H9 (cell line): ENCODE results near the gene GCNT3. TPM values are rescaled to one million over a fixed set of nuclear protein-coding genes. Genes with fewer than 3 reads are reported as not detected.

ENCODE experiments used
- DNase-seq: peaks from one replicate; pipeline ENCODE4 v3.0.0-alpha.2; 2017
- H2AFZ ChIP-seq: one replicate; pipeline ENCODE4 v1.6.1; 2013; ENCODE audit warnings: mild to moderate bottlenecking, low read length, control low read depth, moderate library complexity
- H2AK5ac ChIP-seq: 2 replicates; pipeline ENCODE4 v1.6.1; 2013; ENCODE audit warnings: low read length, control low read depth, mixed read lengths; ENCODE audit not compliant: insufficient read length
- H2BK120ac ChIP-seq: one replicate; pipeline ENCODE4 v1.6.1; 2013; ENCODE audit warnings: low read depth, mild to moderate bottlenecking, low read length, control low read depth, inconsistent platforms; ENCODE audit not compliant: poor library complexity, severe bottlenecking
- H2BK12ac ChIP-seq: 2 replicates; pipeline ENCODE4 v1.6.1; 2013; ENCODE audit warnings: low read length, control low read depth, mixed read lengths, low read depth; ENCODE audit not compliant: insufficient read length
- H2BK15ac ChIP-seq: 2 replicates; pipeline ENCODE4 v1.6.1; 2013; ENCODE audit warnings: low read depth, low read length, control low read depth
- H2BK20ac ChIP-seq: one replicate; pipeline ENCODE4 v1.6.1; 2013; ENCODE audit warnings: low read depth, mild to moderate bottlenecking, low read length, control low read depth, inconsistent platforms; ENCODE audit not compliant: poor library complexity, severe bottlenecking
- H2BK5ac ChIP-seq: 2 replicates; pipeline ENCODE4 v1.6.1; 2013; ENCODE audit warnings: low read length, control low read depth, mixed read lengths; ENCODE audit not compliant: insufficient read length
- H3K14ac ChIP-seq: 2 replicates; pipeline ENCODE4 v1.6.1; 2013; ENCODE audit warnings: low read length, control low read depth; ENCODE audit not compliant: insufficient read depth
- H3K18ac ChIP-seq: 2 replicates; pipeline ENCODE4 v1.6.1; 2013; ENCODE audit warnings: low read depth, mild to moderate bottlenecking, mixed read lengths, low read length, control low read depth; ENCODE audit not compliant: insufficient read length
- H3K23ac ChIP-seq: 2 replicates; pipeline ENCODE4 v1.6.1; 2013; ENCODE audit warnings: low read length, control low read depth, mixed read lengths, low read depth; ENCODE audit not compliant: insufficient read length
- H3K23me2 ChIP-seq: 2 replicates; pipeline ENCODE4 v1.6.1; 2013; ENCODE audit warnings: low read depth, mild to moderate bottlenecking, mixed read lengths, low read length, control low read depth; ENCODE audit not compliant: insufficient read length, poor library complexity, severe bottlenecking
- H3K27ac ChIP-seq: 2 replicates; pipeline ENCODE4 v1.5.1; 2013; ENCODE audit warnings: low read length, control low read depth, mixed read lengths, low read depth; ENCODE audit not compliant: insufficient read length
- H3K27me3 ChIP-seq: 2 replicates; pipeline ENCODE4 v1.6.1; 2013; ENCODE audit warnings: low read length, control low read depth, inconsistent platforms; ENCODE audit not compliant: insufficient read depth
- H3K4ac ChIP-seq: 2 replicates; pipeline ENCODE4 v1.6.1; 2013; ENCODE audit warnings: low read depth, mild to moderate bottlenecking, control low read depth, inconsistent platforms, low read length, moderate library complexity
- H3K4me1 ChIP-seq: 2 replicates; pipeline ENCODE4 v1.6.1; 2013; ENCODE audit warnings: low read length, control low read depth, inconsistent platforms; ENCODE audit not compliant: insufficient read depth
- H3K4me2 ChIP-seq: 2 replicates; pipeline ENCODE4 v1.6.1; 2013; ENCODE audit warnings: low read length, control low read depth, mixed read lengths; ENCODE audit not compliant: insufficient read length, insufficient read depth
- H3K56ac ChIP-seq: 2 replicates; pipeline ENCODE4 v1.6.1; 2013; ENCODE audit warnings: low read depth, mild to moderate bottlenecking, mixed read lengths, low read length, control low read depth; ENCODE audit not compliant: insufficient read length
- H3K79me1 ChIP-seq: 2 replicates; pipeline ENCODE4 v1.6.1; 2013; ENCODE audit warnings: low read depth, mild to moderate bottlenecking, moderate library complexity, low read length, control low read depth, inconsistent platforms; ENCODE audit not compliant: insufficient read depth, poor library complexity, severe bottlenecking
- H3K79me2 ChIP-seq: 2 replicates; pipeline ENCODE4 v1.6.1; 2013; ENCODE audit warnings: low read length, control low read depth, inconsistent platforms; ENCODE audit not compliant: insufficient read depth
- H3K9ac ChIP-seq: 2 replicates; pipeline ENCODE4 v1.6.1; 2013; ENCODE audit warnings: low read length, control low read depth, mixed read lengths; ENCODE audit not compliant: insufficient read length; ENCODE audit errors: extremely low read depth
- H3K9me3 ChIP-seq: one replicate; pipeline ENCODE4 v1.6.1; 2013; ENCODE audit warnings: low read depth, low read length, inconsistent platforms; ENCODE audit not compliant: control insufficient read depth
- H3T11ph ChIP-seq: one replicate; pipeline ENCODE4 v1.6.1; 2013; ENCODE audit warnings: mild to moderate bottlenecking, low read length, control low read depth, inconsistent platforms
- H4K20me1 ChIP-seq: one replicate; pipeline ENCODE4 v1.6.1; 2013; ENCODE audit not compliant: control insufficient read depth, insufficient read length, insufficient read depth
- H4K5ac ChIP-seq: 2 replicates; pipeline ENCODE4 v1.6.1; 2013; ENCODE audit warnings: low read depth, mild to moderate bottlenecking, mixed read lengths, low read length, control low read depth; ENCODE audit not compliant: insufficient read length
- H4K8ac ChIP-seq: replicated peaks from 2 replicates; pipeline ENCODE4 v1.6.1; 2013; ENCODE audit warnings: low read length, control low read depth, mixed read lengths, low read depth; ENCODE audit not compliant: insufficient read length
- H4K91ac ChIP-seq: 2 replicates; pipeline ENCODE4 v1.6.1; 2013; ENCODE audit warnings: low read depth, mild to moderate bottlenecking, moderate library complexity, mixed read lengths, low read length, control low read depth; ENCODE audit not compliant: insufficient read length
- H3K27ac Mint-ChIP-seq, 3 experiments: 2 replicates in 2 of 3; 3 replicates in 1 of 3; pipeline ENCODE4 v1.8.0; 2020 to 2021; ENCODE audit warnings: mixed read lengths in 3 of 3, mild to moderate bottlenecking in 1 of 3, moderate library complexity in 1 of 3
- H3K27me3 Mint-ChIP-seq: 2 replicates; pipeline ENCODE4 v1.8.0; 2021; ENCODE audit warnings: low read depth, mild to moderate bottlenecking, moderate library complexity, mixed read lengths
- H3K36me3 Mint-ChIP-seq, 3 experiments: 2 replicates in 2 of 3; 3 replicates in 1 of 3; pipeline ENCODE4 v1.8.0; 2020 to 2021; ENCODE audit warnings: low read depth in 3 of 3, mixed read lengths in 3 of 3; ENCODE audit not compliant: insufficient read depth in 1 of 3
- H3K4me1 Mint-ChIP-seq, 2 experiments: 2 replicates each; pipeline ENCODE4 v1.8.0; 2020; ENCODE audit warnings: mixed read lengths in 2 of 2
- H3K4me3 Mint-ChIP-seq, 2 experiments: 2 replicates in 1 of 2; 3 replicates in 1 of 2; pipeline ENCODE4 v1.8.0; 2020 to 2021; ENCODE audit warnings: mild to moderate bottlenecking in 2 of 2, mixed read lengths in 2 of 2, moderate library complexity in 1 of 2
- H3K9me3 Mint-ChIP-seq, 2 experiments: 2 replicates in 1 of 2; 3 replicates in 1 of 2; pipeline ENCODE4 v1.8.0; 2020; ENCODE audit warnings: mild to moderate bottlenecking in 2 of 2, mixed read lengths in 2 of 2, moderate library complexity in 1 of 2
- CTCF ChIP-seq: fragments of 200-600 bp; sonication (generic); conservative IDR thresholded peaks from 3 replicates; pipeline ENCODE4 v1.8.0; 2021; ENCODE audit warnings: antibody characterized with exemption, mild to moderate bottlenecking
- WGBS: extraction: QIAGEN DNeasy Blood & Tissue Kit; methylation state at CpG from one replicate; pipeline ENCODE4 v1.1.7; 2013; ENCODE audit warnings: missing lambda C conversion rate, low lambda C conversion rate, mixed read lengths; ENCODE audit not compliant: insufficient read length; ENCODE audit errors: extremely low coverage; 5-methylcytosine and 5-hydroxymethylcytosine counted together
- total RNA-seq: library from RNA; stranded (reverse); gene quantifications from 2 replicates; pipeline ENCODE4 v1.2.1, GENCODE V29; 2021

GCNT3 gene
- total RNA-seq, 1 experiment from 2014 or later = not detected

GRCh38 chr15:59614153-59614552 lies 2.6 kb downstream of the GCNT3 start:
- Histone ChIP-seq H3K79me1 (no peaks in the 10 kb centered on the region), H2BK5ac (no peak overlapping the region), H2BK12ac (no peak overlapping the region), H3K18ac (no peak overlapping the region), H3K27me3 (no peaks in the 10 kb centered on the region), H4K5ac (no peak overlapping the region), H3K56ac (no peak overlapping the region), H2AK5ac (no peak overlapping the region), H2BK15ac (no peak overlapping the region), H2BK20ac (no peak overlapping the region), H3K4me2 (no peak overlapping the region), H2AFZ (no peak overlapping the region), H3K79me2 (no peaks in the 10 kb centered on the region), H3K9me3 (no peaks in the 10 kb centered on the region), H4K91ac (no peak overlapping the region), H3K4ac (no peak overlapping the region), H4K20me1 (no peaks in the 10 kb centered on the region), H3T11ph (no peak overlapping the region), H4K8ac (no peak overlapping the region), H2BK120ac (no peak overlapping the region), H3K23ac (no peak overlapping the region), H3K14ac (no peak overlapping the region), H3K4me1 (no peaks in the 10 kb centered on the region), H3K27ac (no peak overlapping the region), H3K9ac (no peak overlapping the region), H3K23me2 (no peaks in the 10 kb centered on the region)
- no peak for DNase-seq
- Mint-ChIP-seq H3K4me1 (0 out of 4 replicates have a peak, but pooled peaks cover 4 to 5% of the 10 kb centered on the region in 2 experiments), H3K27ac (no peak overlapping the region), H3K27me3 (peaks cover 26% of the 10 kb centered on the region), H3K36me3 (peaks cover 0 to 11% (median 5%) of the 10 kb centered on the region in 3 experiments; a peak in 4 of 7 replicates), H3K4me3 (no peak overlapping the region), H3K9me3 (peaks cover 12% of the 10 kb centered on the region in 2 experiments)
- no peak for TF ChIP-seq CTCF
- no CpG with 5 or more reads among the region's 7 CpGs for WGBS
